GM12878 (cell line): ENCODE data around the gene ZNF418. TPM values are rescaled to one million over a fixed set of nuclear protein-coding genes. Genes with fewer than 3 reads are reported as not detected.

Source experiments
- ATAC-seq: fragments of 200-7000 bp; cut with Tn5 transposase; 3 replicates; pipeline ENCODE4 v1.9.1; 2020; ENCODE audit warnings: mild to moderate bottlenecking, moderate library complexity
- BruUV-seq: library from RNA; stranded (reverse); fragments of 400-500 nt; replicated peaks from 2 replicates; lab custom pipeline; 2021; lab: Mats Ljungman, UMichigan
- CTCF ChIA-PET: fragments of 300-600 bp; sonication (Branson Sonifier 250); formaldehyde crosslinking; extraction: SDS; loops from one replicate; lab custom pipeline; 2021; ENCODE audit warnings: inconsistent platforms; lab: Yijun Ruan, JAX
- POLR2A ChIA-PET: fragments of 350-600 bp; formaldehyde crosslinking; extraction: SDS; loops from one replicate; lab custom pipeline; 2021; ENCODE audit warnings: inconsistent platforms; lab: Charles Lee
- RAD21 ChIA-PET: fragments of 300-600 bp; sonication (Branson Sonifier 250); formaldehyde crosslinking; loops from one replicate; lab custom pipeline; 2023; ENCODE audit warnings: antibody characterized with exemption; ENCODE audit not compliant: unreplicated experiment; lab: Charles Lee
- SMC1A ChIA-PET: fragments of 300-600 bp; sonication (Branson Sonifier 250); formaldehyde crosslinking; loops from one replicate; lab custom pipeline; 2023; ENCODE audit not compliant: unreplicated experiment, uncharacterized antibody; lab: Charles Lee
- DNase-seq: peaks from one replicate; pipeline ENCODE4 v3.0.0-alpha.2; 2011; ENCODE audit warnings: low read depth, low spot score
- FAIRE-seq: peaks from 3 replicates; lab custom pipeline; 2011; peaks lifted over from hg19 to GRCh38; lab: Jason Lieb, UNC
- H2AFZ ChIP-seq: 2 replicates; pipeline ENCODE4 v1.6.0; 2011; ENCODE audit warnings: low read depth, low read length, control low read depth; ENCODE audit not compliant: control insufficient read depth
- H3K27ac ChIP-seq: 2 replicates; pipeline ENCODE4 v1.5.1; 2011; ENCODE audit warnings: control low read depth; ENCODE audit not compliant: control insufficient read depth, insufficient read depth
- H3K27me3 ChIP-seq, 2 experiments: replicated peaks in 1 of 2; 2 replicates each; pipeline versions ENCODE4 v1.6.0 to v1.6.1; 2011; ENCODE audit warnings: low read length in 1 of 2; ENCODE audit not compliant: control insufficient read depth in 2 of 2, insufficient read depth in 2 of 2
- H3K36me3 ChIP-seq, 2 experiments: 2 replicates each; pipeline ENCODE4 v1.5.1; 2011; ENCODE audit warnings: low read length in 1 of 2; ENCODE audit not compliant: control insufficient read depth in 2 of 2, insufficient read depth in 2 of 2
- H3K4me1 ChIP-seq: 2 replicates; pipeline ENCODE4 v1.6.1; 2011; ENCODE audit warnings: mild to moderate bottlenecking, low read length, moderate library complexity, mixed read lengths; ENCODE audit not compliant: control insufficient read depth, insufficient read depth
- H3K4me2 ChIP-seq: 2 replicates; pipeline ENCODE4 v1.6.0; 2011; ENCODE audit warnings: control low read depth; ENCODE audit not compliant: control insufficient read depth, insufficient read depth
- H3K4me3 ChIP-seq: fragments of 200-600 bp; sonication (generic); 2 replicates; pipeline ENCODE4 v1.5.1; 2016
- H3K79me2 ChIP-seq: 2 replicates; pipeline ENCODE4 v1.6.0; 2011; ENCODE audit warnings: low read length; ENCODE audit not compliant: control insufficient read depth, insufficient read depth
- H3K9ac ChIP-seq: 2 replicates; pipeline ENCODE4 v1.8.0; 2011; ENCODE audit warnings: low read length, control low read depth, mixed read lengths; ENCODE audit not compliant: control insufficient read depth, insufficient read depth
- H3K9me3 ChIP-seq: replicated peaks from 3 replicates; pipeline ENCODE4 v1.5.1; 2011; ENCODE audit warnings: mild to moderate bottlenecking, low read length; ENCODE audit not compliant: control insufficient read depth, insufficient read depth
- H4K20me1 ChIP-seq: 2 replicates; pipeline ENCODE4 v1.6.0; 2011; ENCODE audit not compliant: control insufficient read depth, insufficient read depth
- EGR1 ChIP-seq, 2 experiments: IDR thresholded peaks; 1 replicate in 1 of 2; 2 replicates in 1 of 2; pipeline ENCODE4 v1.6.1; 2011 to 2012; ENCODE audit warnings: low read depth in 2 of 2, low read length in 2 of 2, borderline replicate concordance in 1 of 2, mild to moderate bottlenecking in 1 of 2, moderate library complexity in 1 of 2
- NBN ChIP-seq: fragments of 450-650 bp; IDR thresholded peaks from 2 replicates; pipeline ENCODE4 v1.6.1; 2016
- RFX5 ChIP-seq: IDR thresholded peaks from 2 replicates; pipeline ENCODE4 v1.6.1; 2011; ENCODE audit warnings: low read depth, low read length, improper control_type of control experiment
- SPI1 ChIP-seq: IDR thresholded peaks from 2 replicates; pipeline ENCODE4 v1.6.1; 2011; ENCODE audit warnings: low read depth, mild to moderate bottlenecking, low read length, moderate library complexity, borderline replicate concordance; ENCODE audit not compliant: insufficient read depth
- ZBTB33 ChIP-seq: fragments of 450-650 bp; IDR thresholded peaks from 2 replicates; pipeline ENCODE4 v1.6.1; 2017; ENCODE audit warnings: mild to moderate bottlenecking
- WGBS: methylation state at CpG from one replicate; pipeline ENCODE4 v1.1.6; 2016; ENCODE audit warnings: low lambda C conversion rate; ENCODE audit not compliant: insufficient replicate concordance, insufficient coverage; ENCODE audit errors: missing lambda C conversion rate; 5-methylcytosine and 5-hydroxymethylcytosine counted together
- in situ Hi-C: fragments of 300-500 bp; cut with MboI; formaldehyde crosslinking; loops from 9 replicates; pipeline ENCODE4 v1.14.3; 2018; ENCODE audit warnings: mixed read lengths
- intact Hi-C: fragments of 100-400 bp; cut with micrococcal nuclease; formaldehyde crosslinking; loops from one replicate; pipeline ENCODE4 v1.14.2; 2022; ENCODE audit not compliant: unreplicated experiment
- polyA plus RNA-seq, 11 experiments: library from polyadenylated mRNA; depleted of rRNA in 4 of 11; unstranded in 6 of 11; stranded (reverse) in 5 of 11; fragments of >200 nt; fragmentation: Nextera tagmentation in 4 of 11; fragmentation: Illumina TruSeq in 1 of 11; extraction: Ambion mirVana in 4 of 11; extraction: Trizol in 1 of 11; gene quantifications; 1 replicate in 1 of 11; 2 replicates in 10 of 11; pipeline versions ENCODE4 v1.2.1 to v1.2.3, GENCODE V29; 2011 to 2016; ENCODE audit warnings: inconsistent platforms in 2 of 11, missing spikeins in 2 of 11, low read depth in 1 of 11
- total RNA-seq, 4 experiments: library from RNA; depleted of rRNA in 3 of 4; stranded (reverse); fragments of >200 nt in 3 of 4; fragmentation: Illumina TruSeq in 1 of 4; extraction: Trizol in 1 of 4; gene quantifications; 2 replicates each; pipeline versions ENCODE4 v1.2.1 to v1.2.3, GENCODE V29; 2013 to 2021
- TF ChIP-seq, protein P1 (sequence below): fragments of 450-650 bp; IDR thresholded peaks from 2 replicates; pipeline ENCODE4 v1.6.1; 2016; ENCODE audit warnings: mild to moderate bottlenecking, moderate library complexity, borderline replicate concordance

ZNF418 gene
- total and polyA plus RNA-seq, 10 of the 15 experiments (the other 5 are each of a cell fraction or from before 2014, with no cell fraction given), result 0.20 to 1.3 (median 0.59) TPM; not detected in 1

GRCh38 chr19:57935731-57936130 is 529 bp upstream of the ZNF418 start:
- no peaks in the 10 kb centered on the region for H3K79me2 ChIP-seq
- DNase-seq (no peak), ATAC-seq (no peak), FAIRE-seq (no peak)
- BruUV-seq, result no TSS peak
- H3K4me1 ChIP-seq, result no peaks in the 10 kb centered on the region
- ChIA-PET POLR2A (no interaction called here), SMC1A (no interaction called here), CTCF (no interaction called here), RAD21 (no interaction called here)
- H3K36me3 ChIP-seq, result no peaks in the 10 kb centered on the region; a peak in 1 of 4 replicates
- no peak overlapping the region for H3K4me2 ChIP-seq
- H4K20me1 ChIP-seq, result no peaks in the 10 kb centered on the region
- no peak overlapping the region for H3K4me3 ChIP-seq
- no peak overlapping the region for H3K27ac ChIP-seq
- no peaks in the 10 kb centered on the region for H3K27me3 ChIP-seq
- no peak for TF ChIP-seq EGR1 (IDR thresholded peaks at IDR 0.05; ENCODE audit: borderline replicate concordance in 1 of 2, low read depth in 2 of 2, low read length in 2 of 2)
- TF ChIP-seq, protein P1, sequence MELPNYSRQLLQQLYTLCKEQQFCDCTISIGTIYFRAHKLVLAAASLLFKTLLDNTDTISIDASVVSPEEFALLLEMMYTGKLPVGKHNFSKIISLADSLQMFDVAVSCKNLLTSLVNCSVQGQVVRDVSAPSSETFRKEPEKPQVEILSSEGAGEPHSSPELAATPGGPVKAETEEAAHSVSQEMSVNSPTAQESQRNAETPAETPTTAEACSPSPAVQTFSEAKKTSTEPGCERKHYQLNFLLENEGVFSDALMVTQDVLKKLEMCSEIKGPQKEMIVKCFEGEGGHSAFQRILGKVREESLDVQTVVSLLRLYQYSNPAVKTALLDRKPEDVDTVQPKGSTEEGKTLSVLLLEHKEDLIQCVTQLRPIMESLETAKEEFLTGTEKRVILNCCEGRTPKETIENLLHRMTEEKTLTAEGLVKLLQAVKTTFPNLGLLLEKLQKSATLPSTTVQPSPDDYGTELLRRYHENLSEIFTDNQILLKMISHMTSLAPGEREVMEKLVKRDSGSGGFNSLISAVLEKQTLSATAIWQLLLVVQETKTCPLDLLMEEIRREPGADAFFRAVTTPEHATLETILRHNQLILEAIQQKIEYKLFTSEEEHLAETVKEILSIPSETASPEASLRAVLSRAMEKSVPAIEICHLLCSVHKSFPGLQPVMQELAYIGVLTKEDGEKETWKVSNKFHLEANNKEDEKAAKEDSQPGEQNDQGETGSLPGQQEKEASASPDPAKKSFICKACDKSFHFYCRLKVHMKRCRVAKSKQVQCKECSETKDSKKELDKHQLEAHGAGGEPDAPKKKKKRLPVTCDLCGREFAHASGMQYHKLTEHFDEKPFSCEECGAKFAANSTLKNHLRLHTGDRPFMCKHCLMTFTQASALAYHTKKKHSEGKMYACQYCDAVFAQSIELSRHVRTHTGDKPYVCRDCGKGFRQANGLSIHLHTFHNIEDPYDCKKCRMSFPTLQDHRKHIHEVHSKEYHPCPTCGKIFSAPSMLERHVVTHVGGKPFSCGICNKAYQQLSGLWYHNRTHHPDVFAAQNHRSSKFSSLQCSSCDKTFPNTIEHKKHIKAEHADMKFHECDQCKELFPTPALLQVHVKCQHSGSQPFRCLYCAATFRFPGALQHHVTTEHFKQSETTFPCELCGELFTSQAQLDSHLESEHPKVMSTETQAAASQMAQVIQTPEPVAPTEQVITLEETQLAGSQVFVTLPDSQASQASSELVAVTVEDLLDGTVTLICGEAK, result no peak
- TF ChIP-seq RFX5, result no peak
- no peak for TF ChIP-seq ZBTB33
- TF ChIP-seq SPI1, result no peak
- TF ChIP-seq NBN, result no peak
- H2AFZ ChIP-seq, result no peak overlapping the region
- intact Hi-C loops (no loop called here), in situ Hi-C loops (no loop called here)
- WGBS, result 77% methylated on average over 12 of the region's 12 CpGs
- H3K9me3 ChIP-seq, result peaks cover 30% of the 10 kb centered on the region
- no peak overlapping the region for H3K9ac ChIP-seq
